ENCODE measurements around the gene PITPNC1. TPM values are rescaled to one million over a fixed set of nuclear protein-coding genes. Genes with fewer than 3 reads are reported as not detected.
"Not testable (repeated sequence)": the region's sequence is repeated elsewhere in the genome, so short reads cannot be mapped to it uniquely, and the experiment has no call there.

Gene PITPNC1
- total and polyA plus RNA-seq, 12 donors = 6.6 to 28.0 (median 11.5) TPM

GRCh38 chr17:67511804-67512203 lies 134.7 kb downstream of the PITPNC1 start:
- 94 to 95% methylated on average over 2 of the region's 2 CpGs for WGBS, 2 donors
- peaks cover 2 to 47% (median 29%) of the 10 kb centered on the region in 9 donors for H3K4me1 ChIP-seq
- H3K4me3 ChIP-seq = no peak overlapping the region
- DNase-seq (no peak), ATAC-seq (no peak)
- intact Hi-C loops (cut with DNase I) = no loop called here
- H3K27ac ChIP-seq = no peak overlapping the region
- peaks cover 0 to 15% (median 11%) of the 10 kb centered on the region in 11 donors for H3K9me3 ChIP-seq
- no peak for TF ChIP-seq CTCF (IDR thresholded peaks at IDR 0.05)
- H3K27me3 ChIP-seq = no peaks in the 10 kb centered on the region
- no peaks in the 10 kb centered on the region for H3K36me3 ChIP-seq

- peak in 5 of 8 donors; percentile 41 to 72 (median 66) for ATAC-seq
Measured at GRCh38 chr17:67514998-67515397, 137.9 kb downstream of the PITPNC1 start.

GRCh38 chr17:67515490-67516083 lies 138.5 kb downstream of the PITPNC1 start:
- no peaks in the 10 kb centered on the region for H3K27me3 ChIP-seq
- peaks cover 2 to 47% (median 22%) of the 10 kb centered on the region in 9 donors for H3K4me1 ChIP-seq
- intact Hi-C loops (cut with DNase I) = no loop called here
- TF ChIP-seq CTCF (IDR thresholded peaks at IDR 0.05) = no peak
- no peaks in the 10 kb centered on the region for H3K36me3 ChIP-seq
- H3K9me3 ChIP-seq = peaks cover 0 to 5% (median 0%) of the 10 kb centered on the region in 11 donors
- WGBS, 2 donors = 16 to 21% methylated on average over 10 of the region's 10 CpGs
- peak overlapping the region in 8 of 10 donors; percentile 3 to 79 (median 47) for H3K27ac ChIP-seq
- peak in 5 of 8 donors; percentile 34 to 68 (median 41) for ATAC-seq
- DNase-seq = no peak
- peak overlapping the region in 1 of 10 donors; percentile 21 for H3K4me3 ChIP-seq

More at GRCh38 chr17:67514998-67515397, 137.9 kb downstream of the PITPNC1 start:
- H3K9me3 ChIP-seq = peaks cover 0 to 5% (median 0%) of the 10 kb centered on the region in 11 donors
- TF ChIP-seq CTCF (IDR thresholded peaks at IDR 0.05) = no peak
- WGBS, 2 donors = 13 to 20% methylated on average over 4 of the region's 4 CpGs
- peaks cover 2 to 47% (median 25%) of the 10 kb centered on the region in 9 donors for H3K4me1 ChIP-seq
- H3K27me3 ChIP-seq = no peaks in the 10 kb centered on the region
- peak overlapping the region in 8 of 10 donors; percentile 3 to 79 (median 47) for H3K27ac ChIP-seq
- intact Hi-C loops (cut with DNase I) = no loop called here
- no peak overlapping the region for H3K4me3 ChIP-seq
- no peaks in the 10 kb centered on the region for H3K36me3 ChIP-seq
- DNase-seq = no peak

GRCh38 chr17:67516571-67516970 lies 139.5 kb downstream of the PITPNC1 start:
- 95 to 96% methylated on average over 10 of the region's 10 CpGs for WGBS, 2 donors
- Histone ChIP-seq H3K4me1 (peaks cover 2 to 53% (median 22%) of the 10 kb centered on the region in 9 donors), H3K27ac (peak overlapping the region in 1 of 10 donors; percentile 79)
- H3K27me3 ChIP-seq; H3K9me3 ChIP-seq; ATAC-seq; intact Hi-C loops (cut with DNase I); H3K36me3 ChIP-seq; H3K4me3 ChIP-seq; DNase-seq: not testable (repeated sequence)

- Histone ChIP-seq H3K9me3 (peaks cover 0 to 5% (median 0%) of the 10 kb centered on the region in 11 donors), H3K36me3 (no peaks in the 10 kb centered on the region), H3K27ac (no peak overlapping the region), H3K4me3 (no peak overlapping the region), H3K27me3 (no peaks in the 10 kb centered on the region), H3K4me1 (peaks cover 2 to 54% (median 22%) of the 10 kb centered on the region in 9 donors)
- TF ChIP-seq CTCF (IDR thresholded peaks at IDR 0.05) = peak in 1 of 9 donors; percentile 8
- no peak for ATAC-seq
- no peak for DNase-seq
- intact Hi-C loops (cut with DNase I) = no loop called here
- WGBS, 2 donors = 56 to 85% methylated on average over 1 of the region's 1 CpG
Measured at GRCh38 chr17:67517325-67517724, 140.2 kb downstream of the PITPNC1 start.
